A549 (cell line): Measurements from ENCODE around the gene SLC6A18. TPM values are rescaled to one million over a fixed set of nuclear protein-coding genes. Genes with fewer than 3 reads are reported as not detected.

ENCODE experiments used
- ATAC-seq, 2 experiments: fragments of 200-7000 bp in 1 of 2; fragments of >200 bp in 1 of 2; cut with Nextera tagmentation in 1 of 2; cut with Tn5 transposase in 1 of 2; 3 replicates each; pipeline versions ENCODE4 v1.8.0 to v1.9.1; 2018 to 2020; ENCODE audit warnings: mild to moderate bottlenecking in 1 of 2, moderate library complexity in 1 of 2
- CTCF ChIA-PET: fragments of 300-600 bp; sonication (Branson Sonifier 250); formaldehyde crosslinking; extraction: SDS; loops from one replicate; lab custom pipeline; 2021; ENCODE audit warnings: antibody characterized with exemption, inconsistent platforms; lab: Yijun Ruan, JAX
- POLR2A ChIA-PET: fragments of 350-600 bp; formaldehyde crosslinking; extraction: SDS; loops from one replicate; lab custom pipeline; 2021; ENCODE audit warnings: antibody characterized with exemption, inconsistent platforms; lab: Yijun Ruan, JAX
- DNase-seq, 2 experiments: peaks; one replicate each; pipeline versions ENCODE4 v3.0.0 to v3.0.0-alpha.2; 2011 to 2016; ENCODE audit warnings: low read depth in 1 of 2, low spot score in 1 of 2
- FAIRE-seq: peaks from 2 replicates; lab custom pipeline; 2011; peaks lifted over from hg19 to GRCh38; lab: Jason Lieb, UNC
- H3K27ac ChIP-seq, 2 experiments: fragments of >200 bp; sonication (Bioruptor Twin); formaldehyde crosslinking; 3 replicates each; pipeline ENCODE4 v1.5.1; 2016 to 2017
- H3K4me1 ChIP-seq: fragments of >200 bp; sonication (Bioruptor Twin); formaldehyde crosslinking; 3 replicates; pipeline ENCODE4 v1.6.1; 2016
- H3K4me2 ChIP-seq: fragments of >200 bp; sonication (Bioruptor Twin); formaldehyde crosslinking; 3 replicates; pipeline ENCODE4 v1.6.1; 2016
- H3K4me3 ChIP-seq: fragments of >200 bp; sonication (Bioruptor Twin); formaldehyde crosslinking; 3 replicates; pipeline ENCODE4 v1.5.1; 2016
- H3K9me3 ChIP-seq: fragments of >200 bp; sonication (Bioruptor Twin); formaldehyde crosslinking; 3 replicates; pipeline ENCODE4 v1.6.1; 2016
- CHD2 ChIP-seq: fragments of 150-350 bp; IDR thresholded peaks from 2 replicates; pipeline ENCODE4 v1.6.1; 2014; ENCODE audit warnings: low read length; ENCODE audit not compliant: partially characterized antibody
- CHD4 ChIP-seq: fragments of 200-600 bp; sonication (generic); IDR thresholded peaks from 2 replicates; pipeline ENCODE4 v1.6.1; 2016; ENCODE audit warnings: antibody characterized with exemption, mild to moderate bottlenecking, borderline replicate concordance
- EHF ChIP-seq: fragments of 250-450 bp; sonication (Bioruptor Pico); IDR thresholded peaks from 2 replicates; pipeline ENCODE4 v1.5.0; 2020; ENCODE audit warnings: mild to moderate bottlenecking
- ESRRA ChIP-seq: fragments of 150-350 bp; IDR thresholded peaks from 2 replicates; pipeline ENCODE4 v1.6.1; 2014; ENCODE audit warnings: mild to moderate bottlenecking, low read length, borderline replicate concordance
- FOSB ChIP-seq: fragments of 250-450 bp; sonication (Bioruptor Pico); IDR thresholded peaks from 2 replicates; pipeline ENCODE4 v1.5.0; 2020; ENCODE audit warnings: mild to moderate bottlenecking, moderate library complexity
- FOXS1 ChIP-seq: fragments of 250-450 bp; sonication (Bioruptor Pico); IDR thresholded peaks from 2 replicates; pipeline ENCODE4 v1.5.0; 2020; ENCODE audit warnings: mild to moderate bottlenecking, moderate library complexity
- HDAC2 ChIP-seq: fragments of 200-600 bp; sonication (generic); IDR thresholded peaks from 2 replicates; pipeline ENCODE4 v1.6.1; 2016
- HOXA7 ChIP-seq: fragments of 250-450 bp; sonication (Bioruptor Pico); IDR thresholded peaks from 2 replicates; pipeline ENCODE4 v1.5.0; 2020; ENCODE audit warnings: mild to moderate bottlenecking, moderate library complexity
- HOXB5 ChIP-seq: fragments of 250-450 bp; sonication (Bioruptor Pico); IDR thresholded peaks from 2 replicates; pipeline ENCODE4 v1.5.0; 2020; ENCODE audit warnings: mild to moderate bottlenecking, moderate library complexity
- JUN ChIP-seq, 2 experiments: fragments of >200 bp; sonication (Bioruptor Twin); formaldehyde crosslinking; IDR thresholded peaks; 2 replicates in 1 of 2; 3 replicates in 1 of 2; pipeline ENCODE4 v1.6.1; 2016 to 2017
- MAFK ChIP-seq: fragments of 450-650 bp; IDR thresholded peaks from 2 replicates; pipeline ENCODE4 v1.6.1; 2014; ENCODE audit not compliant: partially characterized antibody
- NPAS2 ChIP-seq: fragments of 250-450 bp; sonication (Bioruptor Pico); IDR thresholded peaks from 2 replicates; pipeline ENCODE4 v1.8.0; 2022; ENCODE audit warnings: mild to moderate bottlenecking, moderate library complexity, borderline replicate concordance
- NR3C1 ChIP-seq: fragments of >200 bp; sonication (Bioruptor Twin); formaldehyde crosslinking; IDR thresholded peaks from 3 replicates; pipeline ENCODE4 v1.6.1; 2017
- PHF8 ChIP-seq: fragments of 200-600 bp; sonication (generic); IDR thresholded peaks from 2 replicates; pipeline ENCODE4 v1.6.1; 2016; ENCODE audit warnings: low read depth, mild to moderate bottlenecking, antibody characterized with exemption, moderate library complexity, borderline replicate concordance
- RAD21 ChIP-seq, 2 experiments: fragments of >200 bp in 1 of 2; sonication (Bioruptor Twin) in 1 of 2; formaldehyde crosslinking in 1 of 2; IDR thresholded peaks in 1 of 2; conservative IDR thresholded peaks in 1 of 2; 2 replicates in 1 of 2; 3 replicates in 1 of 2; pipeline ENCODE4 v1.6.1; 2012 to 2018; ENCODE audit warnings: inconsistent platforms in 1 of 2
- RARB ChIP-seq: fragments of 250-450 bp; sonication (Bioruptor Pico); IDR thresholded peaks from 2 replicates; pipeline ENCODE4 v1.8.0; 2021; ENCODE audit warnings: mild to moderate bottlenecking, moderate library complexity
- RNF2 ChIP-seq: fragments of 200-600 bp; sonication (generic); IDR thresholded peaks from 2 replicates; pipeline ENCODE4 v1.6.1; 2016; ENCODE audit warnings: low read depth, mild to moderate bottlenecking, antibody characterized with exemption, moderate library complexity, borderline replicate concordance
- SREBF2 ChIP-seq: fragments of 450-650 bp; IDR thresholded peaks from 2 replicates; pipeline ENCODE4 v1.6.1; 2014; ENCODE audit warnings: mild to moderate bottlenecking, moderate library complexity
- TFCP2L1 ChIP-seq: fragments of 250-450 bp; sonication (Bioruptor Pico); IDR thresholded peaks from 2 replicates; pipeline ENCODE4 v1.5.0; 2021; ENCODE audit warnings: mild to moderate bottlenecking
- WGBS: methylation state at CpG from one replicate; pipeline ENCODE4 v1.1.6; 2017; ENCODE audit errors: missing lambda C conversion rate; 5-methylcytosine and 5-hydroxymethylcytosine counted together
- polyA plus RNA-seq, 4 experiments: library from polyadenylated mRNA; depleted of rRNA in 3 of 4; stranded (reverse); fragments of >200 nt; fragmentation: RNase III in 1 of 4; extraction: RNeasy Plus Mini Kit Qiagen cat#74134 plus additional on column Dnase treatment in 1 of 4; gene quantifications; 2 replicates in 3 of 4; 3 replicates in 1 of 4; pipeline ENCODE4 v1.2.3, GENCODE V29; 2011 to 2017
- TF ChIP-seq, protein P1 (sequence below): fragments of >200 bp; sonication (Bioruptor Twin); formaldehyde crosslinking; IDR thresholded peaks from 2 replicates; pipeline ENCODE4 v1.6.1; 2016
- TF ChIP-seq, protein P2 (sequence below): IDR thresholded peaks from 2 replicates; pipeline ENCODE4 v1.6.1; 2012; ENCODE audit warnings: low read depth, borderline replicate concordance
- TF ChIP-seq, protein P3 (sequence below): fragments of 150-350 bp; IDR thresholded peaks from 2 replicates; pipeline ENCODE4 v1.6.1; 2014; ENCODE audit warnings: low read depth, mild to moderate bottlenecking, low read length

SLC6A18 gene
- polyA plus RNA-seq, 2 of the 4 experiments (the other 2 are of a cell fraction), result not detected

DNA sequence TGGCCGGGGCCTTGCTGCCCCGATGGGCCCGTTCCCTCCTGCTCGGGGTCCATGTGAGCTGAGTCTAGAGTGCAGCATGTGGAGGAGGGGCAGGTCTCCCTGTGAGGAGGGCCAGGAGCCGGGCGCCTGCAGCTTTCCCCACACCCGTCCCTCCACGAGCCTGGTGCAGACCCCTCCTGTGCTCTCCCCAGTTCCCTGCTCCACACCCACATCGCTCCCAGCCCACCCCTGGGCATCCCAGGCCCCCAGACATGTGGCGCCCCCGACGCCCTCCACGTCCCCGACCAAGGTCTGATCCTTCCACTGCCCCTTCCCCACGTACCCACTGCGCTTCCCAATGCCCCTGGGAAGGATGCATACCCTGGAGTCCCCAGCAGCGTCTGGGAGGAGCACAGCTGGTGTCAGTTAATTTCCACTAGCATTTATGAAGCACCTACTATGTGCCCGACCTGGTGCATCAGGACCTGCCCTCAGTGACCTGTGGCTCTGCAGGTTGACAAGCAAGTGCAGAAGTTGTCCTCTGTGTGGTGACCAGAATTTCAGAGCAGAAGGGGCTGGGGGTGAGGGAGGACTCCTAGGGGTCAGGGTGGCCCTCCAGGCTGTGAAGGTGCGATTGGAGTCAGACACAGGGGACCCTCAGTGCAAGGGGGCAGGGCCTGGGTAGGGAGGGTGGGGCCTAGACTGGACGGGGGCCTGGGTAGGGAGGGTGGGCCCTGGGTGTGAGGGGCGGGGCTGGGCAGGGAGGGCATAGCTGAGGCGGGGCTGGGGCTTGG is 10.8 kb upstream of the SLC6A18 start:
- Histone ChIP-seq H3K4me2 (no peak overlapping the region), H3K4me1 (no peaks in the 10 kb centered on the region), H3K4me3 (no peak overlapping the region), H3K9me3 (no peaks in the 10 kb centered on the region), H3K27ac (no peak overlapping the region)
- WGBS, result 11% methylated on average over 7 of the region's 22 CpGs
- CTCF ChIA-PET, result interaction anchor here (1.1 kb wide), 1 partner anchor 431 kb away, joined by 6 read pairs; no protein-coding TSS in a partner anchor
- ATAC-seq, result no peak
- POLR2A ChIA-PET, result no interaction called here
- DNase-seq, result no peak
- FAIRE-seq, result no peak
- TF ChIP-seq NR3C1 (no peak), PHF8 (no peak), RNF2 (no peak), FOXS1 (CRISPR knock-in tag) (no peak)
- TF ChIP-seq, all 56 proteins: peak for 0

- Histone ChIP-seq H3K4me2 (no peak overlapping the region), H3K4me1 (no peaks in the 10 kb centered on the region), H3K27ac (no peak overlapping the region), H3K4me3 (no peak overlapping the region), H3K9me3 (no peaks in the 10 kb centered on the region)
- 33% methylated on average over 2 of the region's 2 CpGs for WGBS
- POLR2A ChIA-PET, result no interaction called here
- ATAC-seq (no peak), DNase-seq (no peak), FAIRE-seq (no peak)
- CTCF ChIA-PET, result no interaction called here
- TF ChIP-seq MAFK (no peak), FOXS1 (CRISPR knock-in tag) (no peak), RAD21 (conservative IDR thresholded peaks at IDR 0.05 in 1 of 2, IDR thresholded peaks at IDR 0.05 in 1 of 2) (no peak), CHD2 (no peak), FOSB (CRISPR knock-in tag) (no peak), CHD4 (no peak), SREBF2 (no peak)
- TF ChIP-seq, protein P1, sequence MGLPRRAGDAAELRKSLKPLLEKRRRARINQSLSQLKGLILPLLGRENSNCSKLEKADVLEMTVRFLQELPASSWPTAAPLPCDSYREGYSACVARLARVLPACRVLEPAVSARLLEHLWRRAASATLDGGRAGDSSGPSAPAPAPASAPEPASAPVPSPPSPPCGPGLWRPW, result no peak
Measured at GRCh38 chr5:1214936-1215220, 10.3 kb upstream of the SLC6A18 start.

GRCh38 chr5:1215320-1216096 is 9.7 kb upstream of the SLC6A18 start:
- CTCF ChIA-PET, result interaction anchor here (1.1 to 1.4 kb wide), 3 partner anchors 12 to 430 kb away, joined by 3 to 4 read pairs (median 3); no protein-coding TSS in a partner anchor
- H3K9me3 ChIP-seq, result no peaks in the 10 kb centered on the region
- ATAC-seq, result no peak

DNA sequence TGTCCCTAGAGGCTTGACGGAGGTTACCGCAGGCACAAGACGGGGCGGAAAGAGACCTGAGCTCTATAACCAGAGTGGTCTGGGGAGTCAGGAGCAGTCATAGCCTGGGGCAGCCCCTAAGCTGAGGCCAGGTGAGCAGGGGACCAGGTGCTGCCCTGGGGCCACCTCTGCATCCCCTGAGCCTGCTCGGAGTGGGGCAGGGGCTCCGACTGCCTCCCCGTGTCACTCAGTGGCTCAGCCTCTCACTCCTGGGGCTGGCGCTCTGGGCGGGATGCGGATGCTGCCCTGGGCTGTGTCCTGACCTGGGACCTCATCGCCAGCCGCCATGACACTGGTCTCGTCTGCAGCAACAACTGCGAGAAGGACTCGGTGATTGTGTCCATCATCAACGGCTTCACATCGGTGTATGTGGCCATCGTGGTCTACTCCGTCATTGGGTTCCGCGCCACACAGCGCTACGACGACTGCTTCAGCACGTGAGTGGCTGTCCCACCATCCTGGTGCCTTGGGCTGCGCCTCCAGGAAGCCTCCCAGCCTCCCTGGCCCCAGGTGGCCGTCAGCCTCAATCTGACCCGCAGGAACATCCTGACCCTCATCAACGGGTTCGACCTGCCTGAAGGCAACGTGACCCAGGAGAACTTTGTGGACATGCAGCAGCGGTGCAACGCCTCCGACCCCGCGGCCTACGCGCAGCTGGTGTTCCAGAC is 8.8 kb upstream of the SLC6A18 start:
- H3K27ac ChIP-seq, result no peak overlapping the region
- no peaks in the 10 kb centered on the region for H3K9me3 ChIP-seq
- 85% methylated on average over 32 of the region's 38 CpGs for WGBS
- DNase-seq (no peak), FAIRE-seq (no peak), ATAC-seq (no peak)
- H3K4me3 ChIP-seq, result no peak overlapping the region
- POLR2A ChIA-PET, result no interaction called here
- CTCF ChIA-PET, result interaction anchor here (1.1 to 2.0 kb wide), 4 partner anchors 13 to 429 kb away, joined by 3 to 5 read pairs (median 4); no protein-coding TSS in a partner anchor
- H3K4me1 ChIP-seq, result no peaks in the 10 kb centered on the region
- H3K4me2 ChIP-seq, result no peak overlapping the region
- TF ChIP-seq SREBF2 (no peak), EHF (CRISPR knock-in tag) (no peak), JUN (IDR thresholded peaks at IDR 0.05) (no peak), TFCP2L1 (CRISPR knock-in tag) (no peak), NPAS2 (no peak), ESRRA (no peak)
- TF ChIP-seq, protein P2, sequence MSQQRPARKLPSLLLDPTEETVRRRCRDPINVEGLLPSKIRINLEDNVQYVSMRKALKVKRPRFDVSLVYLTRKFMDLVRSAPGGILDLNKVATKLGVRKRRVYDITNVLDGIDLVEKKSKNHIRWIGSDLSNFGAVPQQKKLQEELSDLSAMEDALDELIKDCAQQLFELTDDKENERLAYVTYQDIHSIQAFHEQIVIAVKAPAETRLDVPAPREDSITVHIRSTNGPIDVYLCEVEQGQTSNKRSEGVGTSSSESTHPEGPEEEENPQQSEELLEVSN, result no peak

More at GRCh38 chr5:1215320-1216096, 9.7 kb upstream of the SLC6A18 start:
- no peak overlapping the region for H3K4me3 ChIP-seq
- H3K27ac ChIP-seq, result no peak overlapping the region
- FAIRE-seq, result no peak
- H3K4me2 ChIP-seq, result no peak overlapping the region
- WGBS, result 59% methylated on average over 22 of the region's 23 CpGs
- no peak for TF ChIP-seq RARB (CRISPR knock-in tag)
- no peak for TF ChIP-seq HOXB5 (CRISPR knock-in tag)
- no peak for TF ChIP-seq HOXA7 (CRISPR knock-in tag)
- TF ChIP-seq, protein P3, sequence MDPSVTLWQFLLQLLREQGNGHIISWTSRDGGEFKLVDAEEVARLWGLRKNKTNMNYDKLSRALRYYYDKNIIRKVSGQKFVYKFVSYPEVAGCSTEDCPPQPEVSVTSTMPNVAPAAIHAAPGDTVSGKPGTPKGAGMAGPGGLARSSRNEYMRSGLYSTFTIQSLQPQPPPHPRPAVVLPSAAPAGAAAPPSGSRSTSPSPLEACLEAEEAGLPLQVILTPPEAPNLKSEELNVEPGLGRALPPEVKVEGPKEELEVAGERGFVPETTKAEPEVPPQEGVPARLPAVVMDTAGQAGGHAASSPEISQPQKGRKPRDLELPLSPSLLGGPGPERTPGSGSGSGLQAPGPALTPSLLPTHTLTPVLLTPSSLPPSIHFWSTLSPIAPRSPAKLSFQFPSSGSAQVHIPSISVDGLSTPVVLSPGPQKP, result no peak
- TF ChIP-seq HDAC2, result no peak
- TF ChIP-seq RAD21 (conservative IDR thresholded peaks at IDR 0.05 in 1 of 2, IDR thresholded peaks at IDR 0.05 in 1 of 2), result no peak
- no peak for DNase-seq
- POLR2A ChIA-PET, result no interaction called here
- no peaks in the 10 kb centered on the region for H3K4me1 ChIP-seq
